ENCODE results near the gene CPTP. TPM values are rescaled to one million over a fixed set of nuclear protein-coding genes. Genes with fewer than 3 reads are reported as not detected.
A peak's percentile ranks its signal among the peaks of the same experiment; 100 is the strongest.

The CPTP gene
- polyA plus RNA-seq, 1 experiment, result 7.1 TPM

- TF ChIP-seq CTCF (IDR thresholded peaks at IDR 0.05; ENCODE audit: low read depth, low read length), result no peak
- no peaks in the 10 kb centered on the region for H3K27me3 ChIP-seq (ENCODE audit: control insufficient read depth, insufficient read depth, low read length)
- no peak for DNase-seq (ENCODE audit: low read depth, low spot score)
- POLR2A ChIA-PET, result interaction anchor here (0.5 to 0.6 kb wide), 2 partner anchors 21 to 512 kb away, joined by 3 to 4 read pairs; partner anchors contain the start of gene AURKAIP1
- no peak overlapping the region for H3K27ac ChIP-seq (ENCODE audit: low read depth, low read length)
- CTCF ChIA-PET, result no interaction called here
- H3K9me3 ChIP-seq (ENCODE audit: control insufficient read depth, insufficient read depth, low read length), result no peaks in the 10 kb centered on the region; the same call in 1 of the 2 replicates
- peak overlapping the region; percentile 84 for H3K4me3 ChIP-seq (ENCODE audit: low read depth, low read length)
Observed at GRCh38 chr1:1354271-1355247, 30.0 kb downstream of the CPTP start.

- no peak for TF ChIP-seq CTCF (IDR thresholded peaks at IDR 0.05; ENCODE audit: low read depth, low read length)
- Histone ChIP-seq H3K4me3 (ENCODE audit: low read depth, low read length) (peak overlapping the region; percentile 84), H3K9me3 (ENCODE audit: control insufficient read depth, insufficient read depth, low read length) (no peaks in the 10 kb centered on the region; the same call in 1 of the 2 replicates), H3K27ac (ENCODE audit: low read depth, low read length) (no peak overlapping the region), H3K27me3 (ENCODE audit: control insufficient read depth, insufficient read depth, low read length) (no peaks in the 10 kb centered on the region)
- DNase-seq (ENCODE audit: low read depth, low spot score), result no peak
- ChIA-PET CTCF (no interaction called here), POLR2A (interaction anchor here (0.5 kb wide), 1 partner anchor 511 kb away, joined by 3 read pairs; no protein-coding TSS in a partner anchor)
Observed at GRCh38 chr1:1355416-1355815, 30.8 kb downstream of the CPTP start.

GRCh38 chr1:1356166-1356795, 31.7 kb downstream of the CPTP start:
- H3K4me3 ChIP-seq (ENCODE audit: low read depth, low read length), result peak overlapping the region; percentile 84
- CTCF ChIA-PET, result no interaction called here
- TF ChIP-seq CTCF (IDR thresholded peaks at IDR 0.05; ENCODE audit: low read depth, low read length), result no peak
- POLR2A ChIA-PET, result no interaction called here
- no peak for DNase-seq (ENCODE audit: low read depth, low spot score)
- H3K27me3 ChIP-seq (ENCODE audit: control insufficient read depth, insufficient read depth, low read length), result no peaks in the 10 kb centered on the region
- H3K9me3 ChIP-seq (ENCODE audit: control insufficient read depth, insufficient read depth, low read length), result no peaks in the 10 kb centered on the region; the same call in 1 of the 2 replicates
- H3K27ac ChIP-seq (ENCODE audit: low read depth, low read length), result no peak overlapping the region

GRCh38 chr1:1356796-1357401, 32.3 kb downstream of the CPTP start:
- ChIA-PET POLR2A (interaction anchor here (0.9 to 2.4 kb wide), 3 partner anchors 9 to 18 kb away, joined by 3 to 16 read pairs (median 7); partner anchors contain the start of gene AURKAIP1), CTCF (no interaction called here)
- TF ChIP-seq CTCF (IDR thresholded peaks at IDR 0.05; ENCODE audit: low read depth, low read length), result no peak
- Histone ChIP-seq H3K27ac (ENCODE audit: low read depth, low read length) (peak overlapping the region; percentile 52), H3K4me3 (ENCODE audit: low read depth, low read length) (peak overlapping the region; percentile 84), H3K27me3 (ENCODE audit: control insufficient read depth, insufficient read depth, low read length) (no peaks in the 10 kb centered on the region), H3K9me3 (ENCODE audit: control insufficient read depth, insufficient read depth, low read length) (no peaks in the 10 kb centered on the region; the same call in 1 of the 2 replicates)
- no peak for DNase-seq (ENCODE audit: low read depth, low spot score)

All from AG04450 (cell line).